GM23338 (cell line): ENCODE measurements around the gene RIOK2.

Source experiments
- CREB1 ChIP-seq: fragments of 250-450 bp; sonication (Bioruptor Pico); IDR thresholded peaks from 2 replicates; pipeline ENCODE4 v1.5.0; 2020; ENCODE audit warnings: low read depth, mild to moderate bottlenecking, moderate library complexity
- CTCF ChIP-seq, 2 experiments: fragments of 200-600 bp in 1 of 2; sonication (generic) in 1 of 2; conservative IDR thresholded peaks; 2 replicates each; pipeline versions ENCODE4 v1.5.1 to v1.6.1; 2016 to 2017; ENCODE audit warnings: antibody characterized with exemption in 2 of 2, low read depth in 2 of 2, mild to moderate bottlenecking in 2 of 2, moderate library complexity in 1 of 2
- EZH2 ChIP-seq: fragments of 200-600 bp; sonication (generic); IDR thresholded peaks from one replicate; pipeline ENCODE4 v1.8.0; 2017; ENCODE audit warnings: antibody characterized with exemption, mild to moderate bottlenecking, low read depth; ENCODE audit not compliant: unreplicated experiment
- EZH2phosphoT487 ChIP-seq: fragments of 200-600 bp; sonication (generic); IDR thresholded peaks from one replicate; pipeline ENCODE4 v1.8.1; 2018; ENCODE audit warnings: antibody characterized with exemption; ENCODE audit not compliant: unreplicated experiment
- JUNB ChIP-seq: IDR thresholded peaks from one replicate; pipeline ENCODE4 v1.6.1; 2016; ENCODE audit warnings: antibody characterized with exemption; ENCODE audit not compliant: unreplicated experiment
- NANOG ChIP-seq: IDR thresholded peaks from 2 replicates; pipeline ENCODE4 v1.6.1; 2016; ENCODE audit warnings: antibody characterized with exemption, borderline replicate concordance
- POLR2AphosphoS5 ChIP-seq: IDR thresholded peaks from 2 replicates; pipeline ENCODE4 v1.6.1; 2016; ENCODE audit warnings: antibody characterized with exemption, low read depth
- STAT1 ChIP-seq: IDR thresholded peaks from one replicate; pipeline ENCODE4 v1.6.1; 2016; ENCODE audit warnings: antibody characterized with exemption; ENCODE audit not compliant: unreplicated experiment
- ZNF114 ChIP-seq: fragments of 250-450 bp; sonication (Bioruptor Pico); IDR thresholded peaks from 2 replicates; pipeline ENCODE4 v1.5.0; 2020; ENCODE audit warnings: mild to moderate bottlenecking, moderate library complexity
- ZNF331 ChIP-seq: fragments of 250-450 bp; sonication (Bioruptor Pico); IDR thresholded peaks from 2 replicates; pipeline ENCODE4 v1.5.0; 2020; ENCODE audit warnings: low read depth, mild to moderate bottlenecking, moderate library complexity
- TF ChIP-seq, protein P1 (sequence below): IDR thresholded peaks from 2 replicates; pipeline ENCODE4 v1.6.1; 2016; ENCODE audit warnings: antibody characterized with exemption
- TF ChIP-seq, protein P2 (sequence below): IDR thresholded peaks from one replicate; pipeline ENCODE4 v1.6.1; 2018; ENCODE audit warnings: antibody characterized with exemption; ENCODE audit not compliant: unreplicated experiment
- TF ChIP-seq, protein P3 (sequence below): fragments of 250-450 bp; sonication (Bioruptor Pico); IDR thresholded peaks from 2 replicates; pipeline ENCODE4 v1.5.0; 2020; ENCODE audit warnings: mild to moderate bottlenecking, moderate library complexity

- TF ChIP-seq CTCF (conservative IDR thresholded peaks at IDR 0.05; ENCODE audit: low read depth in 2 of 2) (no peak), CREB1 (CRISPR knock-in tag) (no peak), EZH2phosphoT487 (no peak), JUNB (no peak), ZNF114 (CRISPR knock-in tag) (no peak), EZH2 (no peak), POLR2AphosphoS5 (no peak), ZNF331 (no peak), NANOG (no peak), STAT1 (no peak)
- TF ChIP-seq, protein P1, sequence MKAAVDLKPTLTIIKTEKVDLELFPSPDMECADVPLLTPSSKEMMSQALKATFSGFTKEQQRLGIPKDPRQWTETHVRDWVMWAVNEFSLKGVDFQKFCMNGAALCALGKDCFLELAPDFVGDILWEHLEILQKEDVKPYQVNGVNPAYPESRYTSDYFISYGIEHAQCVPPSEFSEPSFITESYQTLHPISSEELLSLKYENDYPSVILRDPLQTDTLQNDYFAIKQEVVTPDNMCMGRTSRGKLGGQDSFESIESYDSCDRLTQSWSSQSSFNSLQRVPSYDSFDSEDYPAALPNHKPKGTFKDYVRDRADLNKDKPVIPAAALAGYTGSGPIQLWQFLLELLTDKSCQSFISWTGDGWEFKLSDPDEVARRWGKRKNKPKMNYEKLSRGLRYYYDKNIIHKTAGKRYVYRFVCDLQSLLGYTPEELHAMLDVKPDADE = no peak
- TF ChIP-seq, protein P2, sequence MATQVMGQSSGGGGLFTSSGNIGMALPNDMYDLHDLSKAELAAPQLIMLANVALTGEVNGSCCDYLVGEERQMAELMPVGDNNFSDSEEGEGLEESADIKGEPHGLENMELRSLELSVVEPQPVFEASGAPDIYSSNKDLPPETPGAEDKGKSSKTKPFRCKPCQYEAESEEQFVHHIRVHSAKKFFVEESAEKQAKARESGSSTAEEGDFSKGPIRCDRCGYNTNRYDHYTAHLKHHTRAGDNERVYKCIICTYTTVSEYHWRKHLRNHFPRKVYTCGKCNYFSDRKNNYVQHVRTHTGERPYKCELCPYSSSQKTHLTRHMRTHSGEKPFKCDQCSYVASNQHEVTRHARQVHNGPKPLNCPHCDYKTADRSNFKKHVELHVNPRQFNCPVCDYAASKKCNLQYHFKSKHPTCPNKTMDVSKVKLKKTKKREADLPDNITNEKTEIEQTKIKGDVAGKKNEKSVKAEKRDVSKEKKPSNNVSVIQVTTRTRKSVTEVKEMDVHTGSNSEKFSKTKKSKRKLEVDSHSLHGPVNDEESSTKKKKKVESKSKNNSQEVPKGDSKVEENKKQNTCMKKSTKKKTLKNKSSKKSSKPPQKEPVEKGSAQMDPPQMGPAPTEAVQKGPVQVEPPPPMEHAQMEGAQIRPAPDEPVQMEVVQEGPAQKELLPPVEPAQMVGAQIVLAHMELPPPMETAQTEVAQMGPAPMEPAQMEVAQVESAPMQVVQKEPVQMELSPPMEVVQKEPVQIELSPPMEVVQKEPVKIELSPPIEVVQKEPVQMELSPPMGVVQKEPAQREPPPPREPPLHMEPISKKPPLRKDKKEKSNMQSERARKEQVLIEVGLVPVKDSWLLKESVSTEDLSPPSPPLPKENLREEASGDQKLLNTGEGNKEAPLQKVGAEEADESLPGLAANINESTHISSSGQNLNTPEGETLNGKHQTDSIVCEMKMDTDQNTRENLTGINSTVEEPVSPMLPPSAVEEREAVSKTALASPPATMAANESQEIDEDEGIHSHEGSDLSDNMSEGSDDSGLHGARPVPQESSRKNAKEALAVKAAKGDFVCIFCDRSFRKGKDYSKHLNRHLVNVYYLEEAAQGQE = no peak
- TF ChIP-seq, protein P3, sequence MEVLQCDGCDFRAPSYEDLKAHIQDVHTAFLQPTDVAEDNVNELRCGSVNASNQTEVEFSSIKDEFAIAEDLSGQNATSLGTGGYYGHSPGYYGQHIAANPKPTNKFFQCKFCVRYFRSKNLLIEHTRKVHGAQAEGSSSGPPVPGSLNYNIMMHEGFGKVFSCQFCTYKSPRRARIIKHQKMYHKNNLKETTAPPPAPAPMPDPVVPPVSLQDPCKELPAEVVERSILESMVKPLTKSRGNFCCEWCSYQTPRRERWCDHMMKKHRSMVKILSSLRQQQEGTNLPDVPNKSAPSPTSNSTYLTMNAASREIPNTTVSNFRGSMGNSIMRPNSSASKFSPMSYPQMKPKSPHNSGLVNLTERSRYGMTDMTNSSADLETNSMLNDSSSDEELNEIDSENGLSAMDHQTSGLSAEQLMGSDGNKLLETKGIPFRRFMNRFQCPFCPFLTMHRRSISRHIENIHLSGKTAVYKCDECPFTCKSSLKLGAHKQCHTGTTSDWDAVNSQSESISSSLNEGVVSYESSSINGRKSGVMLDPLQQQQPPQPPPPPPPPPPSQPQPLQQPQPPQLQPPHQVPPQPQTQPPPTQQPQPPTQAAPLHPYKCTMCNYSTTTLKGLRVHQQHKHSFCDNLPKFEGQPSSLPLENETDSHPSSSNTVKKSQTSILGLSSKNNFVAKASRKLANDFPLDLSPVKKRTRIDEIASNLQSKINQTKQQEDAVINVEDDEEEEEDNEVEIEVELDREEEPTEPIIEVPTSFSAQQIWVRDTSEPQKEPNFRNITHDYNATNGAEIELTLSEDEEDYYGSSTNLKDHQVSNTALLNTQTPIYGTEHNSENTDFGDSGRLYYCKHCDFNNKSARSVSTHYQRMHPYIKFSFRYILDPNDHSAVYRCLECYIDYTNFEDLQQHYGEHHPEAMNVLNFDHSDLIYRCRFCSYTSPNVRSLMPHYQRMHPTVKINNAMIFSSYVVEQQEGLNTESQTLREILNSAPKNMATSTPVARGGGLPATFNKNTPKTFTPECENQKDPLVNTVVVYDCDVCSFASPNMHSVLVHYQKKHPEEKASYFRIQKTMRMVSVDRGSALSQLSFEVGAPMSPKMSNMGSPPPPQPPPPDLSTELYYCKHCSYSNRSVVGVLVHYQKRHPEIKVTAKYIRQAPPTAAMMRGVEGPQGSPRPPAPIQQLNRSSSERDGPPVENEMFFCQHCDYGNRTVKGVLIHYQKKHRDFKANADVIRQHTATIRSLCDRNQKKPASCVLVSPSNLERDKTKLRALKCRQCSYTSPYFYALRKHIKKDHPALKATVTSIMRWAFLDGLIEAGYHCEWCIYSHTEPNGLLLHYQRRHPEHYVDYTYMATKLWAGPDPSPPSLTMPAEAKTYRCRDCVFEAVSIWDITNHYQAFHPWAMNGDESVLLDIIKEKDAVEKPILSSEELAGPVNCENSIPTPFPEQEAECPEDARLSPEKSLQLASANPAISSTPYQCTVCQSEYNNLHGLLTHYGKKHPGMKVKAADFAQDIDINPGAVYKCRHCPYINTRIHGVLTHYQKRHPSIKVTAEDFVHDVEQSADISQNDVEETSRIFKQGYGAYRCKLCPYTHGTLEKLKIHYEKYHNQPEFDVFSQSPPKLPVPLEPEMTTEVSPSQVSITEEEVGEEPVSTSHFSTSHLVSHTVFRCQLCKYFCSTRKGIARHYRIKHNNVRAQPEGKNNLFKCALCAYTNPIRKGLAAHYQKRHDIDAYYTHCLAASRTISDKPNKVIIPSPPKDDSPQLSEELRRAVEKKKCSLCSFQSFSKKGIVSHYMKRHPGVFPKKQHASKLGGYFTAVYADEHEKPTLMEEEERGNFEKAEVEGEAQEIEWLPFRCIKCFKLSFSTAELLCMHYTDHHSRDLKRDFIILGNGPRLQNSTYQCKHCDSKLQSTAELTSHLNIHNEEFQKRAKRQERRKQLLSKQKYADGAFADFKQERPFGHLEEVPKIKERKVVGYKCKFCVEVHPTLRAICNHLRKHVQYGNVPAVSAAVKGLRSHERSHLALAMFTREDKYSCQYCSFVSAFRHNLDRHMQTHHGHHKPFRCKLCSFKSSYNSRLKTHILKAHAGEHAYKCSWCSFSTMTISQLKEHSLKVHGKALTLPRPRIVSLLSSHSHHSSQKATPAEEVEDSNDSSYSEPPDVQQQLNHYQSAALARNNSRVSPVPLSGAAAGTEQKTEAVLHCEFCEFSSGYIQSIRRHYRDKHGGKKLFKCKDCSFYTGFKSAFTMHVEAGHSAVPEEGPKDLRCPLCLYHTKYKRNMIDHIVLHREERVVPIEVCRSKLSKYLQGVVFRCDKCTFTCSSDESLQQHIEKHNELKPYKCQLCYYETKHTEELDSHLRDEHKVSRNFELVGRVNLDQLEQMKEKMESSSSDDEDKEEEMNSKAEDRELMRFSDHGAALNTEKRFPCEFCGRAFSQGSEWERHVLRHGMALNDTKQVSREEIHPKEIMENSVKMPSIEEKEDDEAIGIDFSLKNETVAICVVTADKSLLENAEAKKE = no peak
Measured at GRCh38 chr5:97229688-97230285, 46.7 kb upstream of the RIOK2 start.
